BE2C (cell line): ENCODE results near the gene WBP11.
"Not testable (repeated sequence)": the region's sequence is repeated elsewhere in the genome, so short reads cannot be mapped to it uniquely, and the experiment has no call there.

ENCODE experiments used
- DNase-seq: peaks from one replicate; pipeline ENCODE4 v3.0.0-alpha.2; 2020
- H3K27me3 ChIP-seq: fragments of 250-450 bp; sonication (Bioruptor Pico); 2 replicates; pipeline ENCODE4 v1.5.1; 2020; ENCODE audit warnings: mild to moderate bottlenecking
- H3K36me3 ChIP-seq: fragments of 250-450 bp; sonication (Bioruptor Pico); 2 replicates; pipeline ENCODE4 v1.5.1; 2020; ENCODE audit warnings: mild to moderate bottlenecking
- H3K4me1 ChIP-seq: fragments of 250-450 bp; sonication (Bioruptor Pico); 2 replicates; pipeline ENCODE4 v1.5.1; 2020
- H3K4me3 ChIP-seq: 2 replicates; pipeline ENCODE4 v1.5.1; 2011; ENCODE audit warnings: low read depth, low read length
- H3K9me3 ChIP-seq: fragments of 250-450 bp; sonication (Bioruptor Pico); 2 replicates; pipeline ENCODE4 v1.5.1; 2020
- CTCF ChIP-seq: IDR thresholded peaks from 2 replicates; pipeline ENCODE4 v1.5.1; 2012; ENCODE audit warnings: mild to moderate bottlenecking, low read depth, low read length

The WBP11 gene

GRCh38 chr12:14741153-14741552 lies 62.1 kb downstream of the WBP11 start:
- TF ChIP-seq CTCF = no peak
- H3K4me3 ChIP-seq = no peak overlapping the region
- H3K36me3 ChIP-seq = no peaks in the 10 kb centered on the region
- DNase-seq = no peak
- H3K27me3 ChIP-seq = no peaks in the 10 kb centered on the region
- no peaks in the 10 kb centered on the region for H3K9me3 ChIP-seq
- H3K4me1 ChIP-seq = no peaks in the 10 kb centered on the region

- DNase-seq, H3K27me3 ChIP-seq, H3K9me3 ChIP-seq, H3K36me3 ChIP-seq, H3K4me1 ChIP-seq, H3K4me3 ChIP-seq: not testable (repeated sequence)
These were observed 66.8 kb downstream of the WBP11 start for GRCh38 chr12:14736441-14736840.
